Stimulated activated CD4-positive, alpha-beta T cell treated with anti-CD3 and anti-CD28 coated beads, Interleukin-4, amount 100 ng/mL, for 48 hours (primary cell): Measurements from ENCODE around the gene B9D2.
"Not testable (repeated sequence)": the region's sequence is repeated elsewhere in the genome, so short reads cannot be mapped to it uniquely, and the experiment has no call there.

Experiments used
- DNase-seq, 2 donors: peaks; one replicate each; pipeline ENCODE4 v3.0.0-alpha.2; 2020; ENCODE audit warnings: low read depth in 2 of 2

B9D2 gene

DNA sequence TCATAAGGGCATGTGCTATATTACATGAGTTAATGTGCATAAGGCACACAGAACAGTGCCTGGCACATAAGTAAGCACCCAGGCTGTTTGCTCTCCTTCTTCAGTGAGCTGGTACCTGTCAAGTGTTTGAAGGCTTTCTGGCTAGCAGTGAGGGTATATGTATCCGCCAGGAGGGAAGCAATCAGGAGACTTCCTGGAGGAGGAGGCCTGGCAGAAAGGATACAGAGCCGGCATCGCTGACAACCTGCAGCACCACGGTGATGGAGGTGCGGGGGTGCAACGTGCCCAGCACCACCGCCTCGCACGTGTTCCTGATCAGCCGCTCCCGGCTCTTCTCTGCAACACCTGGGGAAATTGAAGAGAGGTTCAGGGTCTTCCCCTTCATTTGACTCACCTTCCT, 27.7 kb upstream of the B9D2 start:
- DNase-seq: no peak

DNA sequence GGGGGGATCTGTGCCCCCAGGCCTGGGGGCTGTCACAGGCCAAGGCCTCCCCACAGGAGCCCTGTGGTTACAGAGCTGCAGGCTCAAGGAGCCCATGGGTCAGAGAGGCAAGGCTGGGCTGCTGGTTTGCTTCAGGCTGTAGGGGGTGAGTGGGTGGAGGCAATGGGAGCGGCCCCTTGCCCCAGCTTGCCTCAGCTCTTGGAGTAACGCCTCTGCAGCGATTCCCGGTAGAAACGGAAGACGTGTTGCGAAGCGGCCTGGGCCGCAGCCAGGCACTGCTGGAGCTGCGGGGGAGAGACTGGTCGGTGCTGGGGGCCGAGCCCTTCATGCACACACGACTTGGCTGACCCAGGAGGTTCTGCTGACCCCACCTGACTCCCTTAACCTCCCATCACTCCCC, 22.5 kb upstream of the B9D2 start:
- DNase-seq: no peak

DNA sequence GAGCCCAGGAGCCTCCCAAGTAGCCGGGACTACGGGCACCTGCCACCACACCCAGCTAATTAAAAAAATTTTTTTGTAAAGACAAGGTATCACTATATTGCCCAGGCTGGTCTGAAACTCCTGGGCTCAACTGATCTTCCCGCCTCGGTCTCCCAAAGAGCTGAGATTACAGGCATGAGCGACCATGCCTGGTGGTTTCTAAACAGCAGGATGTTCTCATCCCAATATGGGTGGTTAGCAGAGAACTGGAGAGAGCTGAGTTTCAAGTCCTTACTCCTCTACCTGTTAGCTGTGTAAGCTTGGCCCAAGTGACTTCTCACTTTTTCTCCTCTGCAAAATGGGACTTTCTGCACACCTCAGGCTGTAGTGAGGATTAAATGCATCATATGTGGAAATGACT, 20.4 kb upstream of the B9D2 start:
- no peak for DNase-seq

DNA sequence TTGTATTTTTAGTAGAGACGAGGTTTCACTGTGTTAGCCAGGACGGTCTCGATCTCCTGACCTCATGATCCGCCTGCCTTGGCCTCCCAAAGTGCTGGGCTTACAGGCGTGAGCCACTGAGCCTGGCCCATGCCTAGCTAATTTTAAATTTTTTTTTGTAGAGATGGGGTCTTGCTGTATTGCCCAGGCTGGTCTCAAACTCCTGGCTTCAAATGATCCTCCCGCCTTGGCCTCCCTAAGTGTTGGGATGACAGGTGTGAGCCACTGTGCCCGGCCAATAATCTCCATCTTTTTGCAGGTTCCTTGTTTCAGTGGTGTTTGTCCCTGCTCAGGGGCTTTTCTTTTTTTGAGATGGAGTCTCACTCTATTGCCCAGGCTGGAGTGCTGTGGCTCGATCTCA, 17.6 kb upstream of the B9D2 start:
- not testable (repeated sequence) for DNase-seq

DNA sequence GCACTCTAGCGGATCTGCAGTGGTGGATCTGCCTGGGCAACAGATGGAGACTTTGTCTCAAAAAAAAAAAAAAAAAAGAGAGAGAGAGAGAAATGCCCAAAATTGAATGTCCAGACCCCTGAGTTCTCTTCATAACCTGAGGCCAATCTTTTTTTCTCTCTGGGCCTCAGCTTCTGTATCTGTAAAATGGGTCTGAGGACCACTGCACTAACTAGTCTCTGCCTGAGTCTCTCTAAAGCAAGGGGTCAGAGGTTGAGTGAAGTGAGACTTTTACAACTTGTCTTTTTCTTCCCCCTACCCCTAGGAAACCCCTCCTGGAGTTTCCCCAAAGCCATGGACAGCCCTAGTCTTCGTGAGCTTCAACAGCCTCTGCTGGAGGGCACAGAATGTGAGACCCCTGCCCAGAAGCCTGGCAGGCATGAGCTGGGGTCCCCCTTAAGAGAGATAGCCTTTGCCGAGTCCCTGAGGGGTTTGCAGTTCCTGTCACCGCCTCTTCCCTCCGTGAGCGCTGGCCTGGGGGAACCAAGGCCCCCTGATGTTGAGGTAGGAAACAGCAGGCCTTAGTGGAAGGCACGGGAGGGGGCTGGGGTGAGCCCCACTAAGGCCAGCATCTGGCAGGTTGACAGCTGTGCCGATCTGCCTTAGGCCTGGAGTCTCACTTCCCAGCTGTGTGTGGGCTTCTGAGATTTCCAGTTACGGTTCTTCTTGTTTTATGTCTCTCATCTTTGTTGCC, 14.2 kb upstream of the B9D2 start:
- DNase-seq: no peak

DNA sequence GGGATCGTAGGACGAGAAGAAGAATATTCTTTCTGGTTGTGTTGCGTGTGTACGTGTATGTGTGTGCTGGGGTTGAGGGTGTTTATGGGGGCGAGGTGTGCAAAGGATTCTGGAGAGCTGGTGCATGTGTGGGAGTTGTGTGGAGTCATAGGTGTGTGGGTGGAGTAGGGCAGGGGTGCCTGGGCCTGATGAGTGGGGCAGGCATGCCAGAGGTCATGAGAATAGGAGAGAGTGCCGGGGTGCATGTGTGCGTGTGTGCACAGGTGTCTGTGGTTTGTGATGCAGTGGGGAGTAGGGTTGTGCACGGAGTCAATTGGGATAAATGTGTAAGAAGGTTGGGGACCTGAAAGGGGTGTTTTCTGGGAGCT, 13.0 kb upstream of the B9D2 start:
- no peak for DNase-seq

DNA sequence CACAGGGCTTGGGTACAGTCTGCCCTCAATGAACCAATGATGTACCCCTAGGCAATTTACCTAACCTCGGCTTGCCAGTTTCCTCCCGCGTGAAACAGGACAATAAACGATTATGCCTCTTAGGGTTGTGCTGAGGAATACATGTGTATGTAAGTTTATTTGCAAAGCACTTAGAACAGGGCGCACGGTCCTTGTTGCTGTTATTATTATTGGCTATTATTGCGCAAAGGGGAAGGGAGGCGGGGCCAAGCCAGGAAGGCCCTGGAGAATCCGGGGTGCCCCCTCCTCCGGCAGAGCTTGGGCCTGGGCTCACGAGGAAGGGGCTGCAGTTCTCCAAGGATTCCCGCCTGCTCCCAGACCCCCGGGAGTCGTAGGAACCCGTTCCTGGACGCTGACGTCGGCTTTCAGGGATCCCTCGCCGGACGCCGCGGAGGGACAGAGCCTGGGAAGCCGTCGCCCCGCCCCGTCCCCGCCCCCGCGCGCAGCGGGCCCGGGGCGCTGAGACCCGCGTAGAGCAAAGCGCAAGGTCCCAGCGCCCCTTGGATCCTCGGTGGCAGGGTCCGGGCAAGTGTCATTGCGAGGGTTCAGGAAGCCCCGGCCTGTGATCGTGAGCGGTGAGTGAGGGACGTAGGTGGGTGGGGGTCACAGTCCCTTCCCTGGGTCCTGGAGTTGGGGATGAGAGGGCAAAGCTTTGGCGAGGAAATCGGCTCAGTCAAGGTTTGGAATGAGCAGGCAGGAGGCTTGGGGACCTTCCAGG, 12.5 kb upstream of the B9D2 start, which contains the start of gene TMEM91:
TSS of gene TMEM91 (plus strand) at position 293 of the 757 bp plus-strand sequence. CDS start 1,777 bp downstream, outside the sequence.
- no peak for DNase-seq

DNA sequence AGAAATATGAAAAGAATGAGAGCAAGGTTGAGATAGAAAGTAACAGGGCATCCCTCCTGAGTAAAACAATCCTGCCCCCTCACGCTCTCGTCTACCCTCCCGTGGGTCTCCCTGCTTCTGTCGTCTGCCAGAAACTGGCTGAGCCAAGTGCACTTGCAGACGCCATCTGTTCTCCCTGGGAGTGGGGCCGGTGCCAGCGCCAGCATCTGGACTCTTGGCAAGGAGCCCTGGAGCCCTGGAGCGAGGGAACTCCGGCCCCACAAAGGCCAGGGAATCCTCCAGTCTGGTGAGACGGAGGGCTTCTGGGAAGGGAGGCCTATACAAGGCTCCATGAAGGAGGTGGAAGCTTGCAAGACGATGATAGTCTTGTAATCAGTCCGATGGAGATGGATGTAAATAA, 10.0 kb upstream of the B9D2 start:
- DNase-seq: no peak

DNA sequence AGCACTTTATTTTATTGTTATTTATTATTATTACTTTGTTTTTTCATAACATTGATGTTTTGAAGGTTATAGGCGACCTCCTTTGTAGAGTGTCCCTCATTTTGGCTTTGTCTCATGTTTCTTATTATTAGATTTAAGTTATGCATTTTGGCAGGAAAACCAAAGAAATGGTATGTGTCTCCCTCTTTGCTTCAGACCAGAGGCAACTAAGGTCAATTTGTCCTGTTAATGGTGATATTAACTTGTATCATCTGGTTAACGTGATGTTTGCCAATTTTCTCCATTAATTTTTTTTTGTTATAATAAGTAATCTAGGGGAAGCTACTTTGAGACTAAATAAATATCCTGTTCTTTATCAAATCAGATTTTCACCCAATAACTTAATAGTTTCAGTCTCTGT, 8.6 kb upstream of the B9D2 start:
- DNase-seq: no peak

DNA sequence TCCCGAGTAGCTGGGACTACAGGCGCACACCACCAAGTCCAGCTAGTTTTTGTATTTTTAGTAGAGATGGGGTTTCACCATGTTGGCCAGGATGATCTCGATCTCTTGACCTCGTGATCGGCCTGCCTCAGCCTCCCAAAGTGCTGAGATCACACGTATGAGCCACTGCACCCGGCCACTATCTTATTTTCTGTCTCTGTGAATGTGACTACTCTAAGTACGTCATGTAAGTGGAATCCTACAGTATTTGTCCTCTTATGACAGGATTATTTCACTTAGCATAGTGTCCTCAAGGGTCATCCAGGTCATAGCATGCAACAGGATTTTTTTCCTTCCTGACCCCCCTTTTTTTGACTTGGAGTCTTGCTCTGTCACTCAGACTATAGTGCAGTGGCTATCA, 7.6 kb upstream of the B9D2 start:
- no peak for DNase-seq

DNA sequence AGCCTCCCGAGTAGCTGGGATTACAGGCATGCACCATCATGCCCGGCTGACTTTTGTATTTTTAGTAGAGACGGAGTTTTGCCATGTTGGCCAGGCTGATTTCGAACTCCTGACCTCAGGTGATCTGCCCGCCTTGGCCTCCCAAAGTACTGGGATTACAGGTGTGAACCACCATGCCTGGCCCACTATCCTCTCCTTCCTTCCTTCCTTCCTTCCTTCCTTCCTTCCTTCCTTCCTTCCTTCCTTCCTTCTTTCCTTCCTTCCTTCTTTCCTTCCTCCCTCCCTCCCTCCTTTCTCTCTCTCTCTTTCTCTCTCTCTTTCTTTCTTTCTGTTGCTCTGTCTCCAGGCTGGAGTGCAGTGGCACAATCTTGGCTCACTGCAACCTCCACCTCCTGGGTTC, 7.2 kb upstream of the B9D2 start:
- not testable (repeated sequence) for DNase-seq

DNA sequence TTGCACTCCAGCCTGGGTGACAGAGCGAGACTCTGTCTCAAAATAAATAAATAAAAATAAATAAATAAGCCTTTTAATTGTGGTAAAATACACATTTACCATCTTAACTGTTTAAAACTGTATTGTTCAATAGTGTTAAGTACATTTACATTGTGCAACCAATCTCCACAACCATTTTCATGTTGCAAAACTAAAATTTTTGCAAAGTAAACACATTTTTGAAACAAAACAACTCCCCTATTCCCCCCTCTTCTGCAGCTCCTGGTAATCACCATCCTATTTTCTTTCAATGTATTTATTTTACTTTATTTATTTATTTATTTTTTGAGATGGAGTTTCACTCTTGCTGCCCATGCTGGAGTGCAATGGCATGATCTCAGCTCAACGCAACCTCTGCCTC, 5.8 kb upstream of the B9D2 start:
- no peak for DNase-seq

DNA sequence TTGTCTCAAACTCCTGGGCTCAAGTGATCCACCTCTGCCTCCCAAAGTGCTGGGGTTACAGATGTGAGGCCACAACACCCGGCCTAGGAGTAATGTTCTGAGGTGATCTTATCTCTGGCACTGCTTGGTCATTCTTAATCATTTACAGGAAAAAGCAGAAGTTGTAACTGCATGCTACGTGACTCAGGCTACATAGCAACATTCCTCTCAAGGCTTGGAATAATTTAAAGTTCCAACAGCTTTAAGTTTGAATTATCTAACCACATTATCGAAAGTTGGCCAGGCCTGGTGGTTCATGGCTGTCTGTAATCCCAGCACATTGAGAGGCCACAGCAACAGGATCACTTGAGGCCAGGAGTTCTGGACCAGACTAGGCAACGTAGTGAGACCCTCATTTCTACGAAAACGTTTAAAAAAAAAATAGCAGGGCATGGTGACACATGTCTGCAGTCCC, 3.9 kb upstream of the B9D2 start:
- no peak for DNase-seq

DNA sequence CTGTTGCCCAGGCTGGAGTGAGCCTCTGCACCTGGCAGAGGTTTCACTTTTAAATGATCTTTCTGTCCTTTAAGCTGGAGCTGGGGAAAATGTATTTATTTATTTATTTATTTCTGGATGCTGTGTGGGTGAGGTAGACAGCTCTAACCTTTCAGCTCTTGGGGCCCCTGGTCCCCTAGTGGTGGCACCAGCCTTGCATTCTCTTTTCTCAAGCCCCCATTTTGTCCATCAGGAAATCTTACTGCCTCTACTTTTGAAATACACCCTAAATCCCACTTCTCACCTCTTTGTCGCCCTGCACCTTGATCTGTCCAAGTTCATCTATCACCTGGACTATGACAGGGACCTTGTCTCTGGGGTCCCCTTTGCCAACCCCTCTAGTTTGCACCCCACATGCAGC, 2.1 kb upstream of the B9D2 start:
- DNase-seq: no peak

DNA sequence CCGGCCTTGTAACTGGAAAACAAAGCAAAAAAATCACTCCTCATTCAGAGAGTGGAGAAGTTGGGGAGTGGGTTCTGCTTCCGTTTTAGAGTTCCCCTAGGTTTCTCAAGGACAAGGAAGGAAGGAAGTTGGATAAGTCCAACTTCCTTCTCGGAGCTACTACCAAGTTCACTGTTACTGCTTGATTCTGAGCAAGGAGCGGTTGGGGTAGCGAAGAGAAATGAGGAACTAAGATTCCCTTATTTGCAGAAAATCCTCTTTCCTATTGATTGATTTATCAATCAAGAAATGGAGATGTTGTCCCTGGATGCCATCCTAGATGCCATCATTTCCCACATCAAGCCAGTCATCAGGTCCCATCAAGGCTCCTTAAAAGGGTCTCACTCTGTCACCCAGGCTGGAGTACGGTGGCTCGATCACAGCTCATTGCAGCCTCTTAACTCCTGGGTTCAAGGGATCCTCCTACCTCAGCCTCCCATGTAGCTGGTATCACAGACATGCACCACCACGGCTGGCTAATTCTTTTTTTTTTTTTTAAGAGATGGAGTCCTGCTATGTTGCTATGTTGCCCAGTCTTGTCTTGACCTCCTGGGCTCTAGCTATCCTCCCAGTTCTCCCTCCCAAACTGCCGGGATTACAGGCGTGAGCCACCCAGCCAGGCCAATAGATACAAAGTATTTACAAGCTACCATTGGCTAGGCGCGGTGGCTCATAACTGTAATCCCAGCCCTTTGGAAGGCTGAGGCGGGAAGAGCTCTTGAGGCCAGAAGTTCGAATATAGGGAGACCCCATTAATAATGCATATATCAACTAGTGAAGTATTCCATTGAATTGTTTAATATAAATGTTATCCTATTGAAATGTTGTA, 809 bp upstream of the B9D2 start:
- no peak for DNase-seq

DNA sequence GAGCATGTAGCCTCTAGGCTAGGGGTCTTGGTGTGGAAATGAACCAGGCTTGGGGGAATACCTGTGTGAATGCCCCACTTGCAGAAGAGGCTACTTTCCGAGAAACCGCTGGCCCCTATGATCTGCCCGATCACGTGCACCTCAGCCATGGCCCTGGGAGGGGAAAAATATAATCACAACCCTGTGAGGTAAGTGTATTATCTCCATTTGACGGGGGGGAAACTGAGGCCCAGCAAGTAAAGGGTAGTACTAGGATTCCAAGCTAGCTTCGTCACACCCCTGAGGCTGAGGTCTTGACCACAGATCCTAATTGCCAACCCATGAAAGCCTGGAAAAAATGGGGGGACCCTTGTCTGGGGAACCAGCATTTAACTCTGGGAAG, 587 bp downstream of the B9D2 start:
- no peak for DNase-seq

DNA sequence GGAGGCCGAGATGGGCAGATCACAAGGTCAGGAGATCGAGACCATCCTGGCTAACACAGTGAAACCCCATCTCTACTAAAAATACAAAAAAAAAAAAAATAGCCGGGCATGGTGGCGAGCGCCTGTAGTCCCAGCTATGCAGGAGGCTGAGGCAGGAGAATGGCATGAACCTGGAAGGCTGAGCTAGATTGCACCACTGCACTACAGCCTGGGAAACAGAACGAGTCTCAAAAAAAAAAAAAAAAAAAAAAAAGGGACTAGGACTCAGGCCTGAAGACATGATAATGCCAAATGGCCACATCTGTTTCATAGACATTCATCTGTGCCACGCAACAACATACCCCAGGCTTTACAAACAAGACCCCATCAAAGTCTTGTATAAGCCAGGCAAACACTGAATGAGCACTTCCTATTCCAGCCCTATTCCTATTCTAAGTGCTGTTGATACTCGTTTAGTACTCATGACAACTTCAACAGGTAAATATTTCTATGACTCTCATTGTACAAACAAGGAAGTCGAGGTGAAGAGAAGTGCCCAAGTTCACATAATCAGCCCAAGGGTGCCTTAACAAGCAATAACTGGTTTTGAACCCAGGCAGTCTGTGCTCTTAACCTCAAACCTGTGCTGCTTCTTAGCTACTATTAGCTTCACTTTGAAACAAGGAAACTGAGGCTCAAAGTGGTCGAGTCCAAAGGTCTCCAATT, 1.7 kb downstream of the B9D2 start:
- DNase-seq: no peak

DNA sequence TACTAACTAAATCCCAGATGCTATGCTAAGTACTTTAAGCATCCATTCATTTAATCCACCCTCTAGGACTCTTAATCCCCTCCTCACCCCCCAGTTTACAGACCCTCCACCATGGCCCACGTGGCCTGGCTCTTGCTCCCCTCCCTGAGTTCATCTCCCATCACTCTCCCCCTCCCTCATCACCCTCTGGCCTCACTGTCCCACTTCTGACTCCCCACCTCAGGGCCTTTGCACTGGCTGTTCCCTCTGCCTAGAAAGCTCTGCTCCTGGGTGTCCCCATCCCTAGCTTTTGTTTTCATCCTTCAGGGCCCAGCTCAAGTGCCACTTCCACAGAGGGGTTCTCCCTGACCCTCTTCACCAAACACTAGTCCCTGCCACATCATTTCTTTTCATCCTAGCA, 4.2 kb downstream of the B9D2 start:
- DNase-seq: no peak

DNA sequence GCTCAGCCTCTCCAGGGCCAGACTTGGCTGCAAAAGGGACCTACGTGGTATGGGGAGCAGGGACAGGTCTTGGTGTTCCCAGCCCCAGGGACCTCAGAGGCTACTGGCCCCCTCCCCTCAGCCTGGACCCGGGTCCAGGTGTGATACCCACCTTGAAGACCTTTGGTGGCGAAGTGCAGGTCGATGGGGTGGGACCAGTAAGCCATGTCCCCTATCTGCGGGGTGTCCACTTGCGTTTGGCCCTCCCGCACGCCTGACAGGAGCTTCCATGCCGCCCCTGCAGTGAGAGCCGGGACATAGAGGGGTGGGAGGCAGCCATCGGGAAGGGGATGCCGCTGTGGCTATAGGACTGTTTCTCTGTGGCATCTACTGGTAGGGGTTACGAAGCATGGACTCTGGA, 6.2 kb downstream of the B9D2 start:
- DNase-seq: no peak

DNA sequence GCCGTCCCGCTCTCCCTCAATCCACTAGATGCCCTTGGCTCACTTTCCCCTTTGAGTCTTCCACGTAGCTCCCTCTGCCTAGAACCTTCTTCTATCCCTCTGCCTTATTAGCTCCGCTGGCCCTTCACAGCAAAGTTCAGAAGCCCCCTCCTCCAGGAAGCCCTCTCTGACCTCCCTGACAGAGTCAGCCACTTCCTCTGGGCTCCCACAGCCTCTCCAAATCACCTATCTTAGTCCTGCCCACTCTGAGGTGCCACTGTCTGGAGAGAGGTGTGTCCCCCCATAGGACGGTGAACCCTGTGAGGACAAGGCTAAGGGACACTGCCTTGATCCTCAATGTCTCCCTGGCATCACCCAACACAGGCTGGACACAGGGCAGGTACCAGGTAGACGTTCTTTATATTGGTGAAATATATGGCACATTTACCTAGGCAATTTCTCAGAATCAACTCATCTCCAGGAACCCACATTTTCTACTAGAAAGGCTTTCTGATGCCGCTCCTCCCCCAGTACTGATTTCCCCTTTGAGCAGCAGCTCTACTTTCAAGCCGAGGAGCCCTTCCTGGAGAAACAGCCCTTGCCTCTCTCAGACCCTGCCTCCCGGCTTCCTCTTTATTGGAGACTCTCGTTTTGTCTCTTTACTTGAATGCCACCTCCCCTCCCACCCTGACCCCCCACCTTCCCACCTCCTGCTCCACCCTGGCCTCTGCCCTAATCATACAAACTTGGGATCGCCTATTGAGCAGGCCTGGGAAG, 6.8 kb downstream of the B9D2 start:
- no peak for DNase-seq

DNA sequence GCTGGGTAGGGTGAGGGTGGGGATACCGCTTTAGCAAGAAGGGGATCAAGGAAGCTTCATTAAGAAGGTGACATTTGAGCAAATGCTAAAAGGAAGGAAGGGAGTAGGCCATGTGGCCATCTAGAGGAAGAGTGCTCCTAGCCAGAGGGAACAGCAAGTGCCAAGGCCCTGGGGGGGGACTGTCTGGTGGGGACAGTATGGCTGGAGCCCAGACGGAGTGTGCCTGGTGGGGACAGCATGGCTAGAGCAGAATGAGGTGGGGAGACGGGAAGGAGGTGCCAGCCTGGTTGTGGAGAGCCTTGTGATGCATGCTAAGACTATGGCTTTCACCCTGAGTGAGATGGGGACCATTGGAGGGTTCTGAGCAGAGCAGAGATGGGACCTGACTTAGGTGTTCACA, 8.1 kb downstream of the B9D2 start:
- no peak for DNase-seq
